Renal cortical epithelial cell (primary cell): ENCODE data around the gene ATG7. TPM values are rescaled to one million over a fixed set of nuclear protein-coding genes. Genes with fewer than 3 reads are reported as not detected.
"Not testable (repeated sequence)": the region's sequence is repeated elsewhere in the genome, so short reads cannot be mapped to it uniquely, and the experiment has no call there.

Experiments
- DNase-seq: peaks from one replicate; pipeline ENCODE4 v3.0.0-alpha.2; 2011; ENCODE audit warnings: low read depth
- total RNA-seq: library from RNA; depleted of rRNA; stranded (reverse); fragments of >200 nt; gene quantifications from 2 replicates; pipeline ENCODE4 v1.2.3, GENCODE V29; 2014

ATG7 gene
- total RNA-seq, 1 donor from 2014 or later, result 98.7 TPM

DNA sequence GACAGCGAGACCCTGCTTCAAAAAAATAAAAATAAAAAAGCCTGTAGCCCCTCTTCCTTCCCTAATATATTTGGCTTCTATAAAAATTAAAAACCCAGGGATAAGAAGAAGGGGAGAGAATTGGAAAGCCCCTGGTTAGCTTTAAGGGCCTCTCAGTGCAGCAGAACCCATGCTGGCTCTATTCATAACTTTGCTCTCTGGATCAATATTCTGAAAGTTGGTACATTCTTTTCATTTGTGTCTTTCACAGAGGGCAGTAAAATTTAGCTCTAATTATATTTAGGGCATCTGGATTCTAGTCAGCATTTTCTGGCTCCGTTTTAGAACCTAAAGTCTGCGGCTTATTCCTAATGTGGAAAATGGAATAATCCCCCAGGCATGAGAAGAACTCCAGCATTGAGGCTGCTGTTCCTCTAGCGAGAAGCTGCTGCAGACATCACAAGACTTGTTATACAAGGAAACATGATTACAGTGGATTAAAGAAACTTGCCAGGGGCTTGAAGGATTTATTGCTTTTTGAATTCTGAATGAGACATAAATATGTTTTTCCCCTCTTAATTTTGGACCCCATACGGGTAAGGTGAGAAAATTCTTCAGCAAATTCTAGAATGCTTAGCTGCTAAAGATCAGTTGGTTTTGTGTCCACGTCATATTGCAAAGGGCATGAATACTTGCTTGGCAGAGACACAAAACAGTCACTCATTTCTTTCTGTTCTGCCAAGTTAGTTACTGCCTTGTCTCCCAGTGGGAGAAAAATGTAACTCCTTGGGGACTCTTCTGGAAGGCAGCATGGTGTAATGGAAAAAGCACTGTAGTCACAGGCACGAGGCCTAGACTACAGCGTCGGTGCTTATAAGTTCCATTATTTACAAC is 193.8 kb downstream of the ATG7 start:
- DNase-seq, result peak; percentile 27

DNA sequence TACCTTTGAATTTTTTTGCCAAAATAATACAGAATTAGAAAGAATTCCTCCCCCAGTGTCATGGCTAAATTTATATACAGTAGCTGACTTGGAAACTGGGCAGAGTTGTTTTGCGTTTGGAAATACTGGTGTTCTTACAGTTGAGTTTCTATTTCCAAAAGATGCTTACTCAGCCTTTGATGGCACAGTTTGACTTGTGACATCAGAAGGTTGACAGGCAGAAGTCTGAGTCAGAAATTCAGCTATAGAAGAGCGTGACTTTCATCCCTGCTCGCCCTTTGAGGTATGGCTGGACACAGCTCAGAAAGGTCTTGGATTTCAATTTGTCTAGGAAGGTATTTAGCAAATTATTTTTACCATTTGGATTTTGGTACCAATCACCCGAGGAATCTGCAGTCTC is 195.7 kb downstream of the ATG7 start:
- DNase-seq, result no peak

DNA sequence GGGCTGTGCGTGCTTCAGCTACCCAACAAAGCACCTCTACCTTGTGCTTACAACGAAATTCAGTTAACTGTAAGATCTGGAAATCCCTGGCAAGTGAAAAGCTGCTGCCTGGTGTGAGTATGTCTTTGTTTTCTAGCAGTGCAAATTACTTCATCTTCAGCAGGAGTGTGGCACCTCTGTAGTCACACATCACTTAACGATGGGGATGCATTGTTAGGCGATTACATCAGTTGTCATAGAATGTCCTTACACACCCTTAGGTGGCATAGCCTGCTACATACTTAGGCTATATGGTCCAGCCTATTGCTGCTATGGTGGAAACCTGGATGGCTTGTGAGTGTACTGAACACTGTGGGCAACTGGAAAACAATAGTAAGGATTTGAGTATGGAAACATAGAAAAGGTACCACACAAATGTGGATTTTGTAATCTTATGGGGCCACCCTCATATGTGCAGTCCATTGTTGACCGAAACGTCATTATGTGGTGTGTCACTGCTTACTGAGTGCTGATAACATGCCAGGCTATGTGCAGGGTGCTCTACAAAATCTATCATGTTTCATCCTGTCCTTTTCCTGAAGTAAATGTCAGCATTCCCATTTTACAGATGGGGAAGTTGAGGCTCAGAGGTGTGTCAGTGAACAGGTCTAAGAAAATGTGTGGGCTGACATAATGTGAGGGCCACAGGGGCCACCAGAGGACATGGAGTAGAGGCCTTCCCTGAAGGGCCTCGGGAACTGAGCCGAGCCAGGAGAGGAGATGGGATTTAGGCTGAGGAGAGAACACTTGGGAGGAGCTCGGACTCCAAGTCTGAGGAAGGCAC is 198.0 kb downstream of the ATG7 start:
- no peak for DNase-seq

DNA sequence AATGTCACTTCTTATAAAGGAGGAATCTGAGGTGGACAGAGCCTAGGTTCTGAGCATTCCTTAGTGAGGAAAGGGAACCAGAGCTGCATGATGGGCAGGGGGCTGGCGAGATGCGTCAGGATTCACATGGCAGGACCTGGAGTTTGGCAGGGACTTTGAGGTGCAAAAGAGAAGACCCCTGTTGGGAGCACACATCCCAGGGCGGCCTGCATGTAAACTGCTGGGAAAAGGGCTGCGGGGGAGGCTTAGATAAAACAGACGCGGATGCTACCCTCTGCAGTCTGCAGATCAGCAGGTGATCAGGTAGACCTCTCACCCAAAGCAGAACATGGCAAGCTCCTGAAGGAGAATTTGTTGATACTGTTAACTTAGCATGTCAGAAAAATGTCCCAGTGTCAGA is 203.1 kb downstream of the ATG7 start:
- no peak for DNase-seq

DNA sequence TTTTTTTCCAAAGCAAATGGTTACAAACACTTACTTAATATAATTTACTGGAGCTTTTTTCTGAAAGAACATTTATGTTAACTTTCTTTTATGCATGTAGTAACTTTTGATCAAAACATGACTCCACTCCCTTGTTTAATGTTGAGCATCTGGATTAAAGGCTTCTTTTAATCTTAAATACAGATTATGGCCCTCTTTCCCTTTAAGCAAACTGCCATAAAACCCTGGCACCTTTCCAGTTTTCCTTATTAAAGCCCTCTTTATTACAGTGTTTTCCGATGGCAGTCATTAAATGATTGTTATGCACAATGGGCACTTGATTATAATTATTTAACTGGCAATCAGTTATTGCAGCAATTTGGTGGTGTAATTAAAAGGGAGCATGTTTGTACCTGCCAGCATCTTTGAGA is 204.5 kb downstream of the ATG7 start:
- no peak for DNase-seq

DNA sequence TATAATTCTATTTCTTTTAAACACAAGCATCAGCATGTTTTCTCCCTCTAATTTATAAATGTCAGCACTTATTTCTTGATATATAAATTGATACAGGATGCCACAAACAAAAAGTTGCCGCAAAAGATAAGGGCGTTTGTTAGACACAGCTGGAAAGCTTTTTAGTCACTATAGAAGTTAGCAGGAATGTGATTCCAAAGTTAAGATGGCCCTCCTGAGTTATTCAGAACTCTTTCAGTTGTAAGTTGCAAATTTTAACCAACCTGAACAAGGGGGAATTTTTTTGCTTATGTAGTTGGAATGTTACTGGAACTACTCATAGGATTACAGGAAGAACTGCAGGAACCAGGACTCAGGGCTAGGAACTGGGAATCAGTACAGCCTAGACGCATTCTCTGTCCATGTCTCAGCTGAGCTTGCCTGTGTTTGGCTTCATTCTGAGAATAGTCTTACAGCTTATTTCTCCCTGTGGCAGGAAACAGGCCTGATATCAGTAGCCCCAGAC is 205.3 kb downstream of the ATG7 start:
- peak; percentile 75 for DNase-seq

DNA sequence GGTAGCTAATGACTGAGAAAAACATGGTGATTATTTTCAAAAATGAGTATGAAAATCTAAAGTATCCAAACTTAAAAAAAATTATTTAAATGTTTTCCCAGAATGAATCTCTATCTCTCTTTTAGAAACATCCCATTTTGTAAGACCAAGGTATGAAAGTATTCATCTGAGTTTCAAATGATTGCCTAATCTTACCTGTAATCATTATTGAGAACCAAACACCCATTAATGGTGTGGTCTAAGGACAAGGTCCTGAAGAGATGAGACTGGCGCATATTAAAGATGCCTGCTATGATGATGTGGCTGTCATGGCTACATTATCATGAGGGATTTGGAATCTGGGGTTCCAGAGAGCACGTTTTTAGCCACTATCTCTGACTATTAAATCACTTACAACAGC is 206.0 kb downstream of the ATG7 start:
- no peak for DNase-seq

DNA sequence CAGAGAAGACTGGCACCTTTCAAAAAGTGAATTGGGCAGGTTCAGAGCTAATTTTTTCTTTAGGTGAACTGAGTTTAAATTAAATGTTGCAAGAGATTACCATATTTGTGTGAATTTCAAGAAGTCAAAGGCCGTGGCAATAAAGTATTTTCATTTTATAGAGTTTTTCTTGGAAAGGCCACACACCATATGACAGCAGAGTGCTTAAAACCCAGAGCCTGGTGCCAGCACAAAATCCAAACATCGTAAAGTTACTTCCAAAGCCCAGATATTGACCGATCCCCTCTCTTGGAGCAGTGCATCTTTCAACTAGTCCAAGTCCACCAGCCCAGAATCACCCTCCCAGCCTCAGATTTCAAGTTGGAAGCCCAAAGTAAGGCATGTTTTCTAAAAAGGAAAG is 207.0 kb downstream of the ATG7 start:
- no peak for DNase-seq

DNA sequence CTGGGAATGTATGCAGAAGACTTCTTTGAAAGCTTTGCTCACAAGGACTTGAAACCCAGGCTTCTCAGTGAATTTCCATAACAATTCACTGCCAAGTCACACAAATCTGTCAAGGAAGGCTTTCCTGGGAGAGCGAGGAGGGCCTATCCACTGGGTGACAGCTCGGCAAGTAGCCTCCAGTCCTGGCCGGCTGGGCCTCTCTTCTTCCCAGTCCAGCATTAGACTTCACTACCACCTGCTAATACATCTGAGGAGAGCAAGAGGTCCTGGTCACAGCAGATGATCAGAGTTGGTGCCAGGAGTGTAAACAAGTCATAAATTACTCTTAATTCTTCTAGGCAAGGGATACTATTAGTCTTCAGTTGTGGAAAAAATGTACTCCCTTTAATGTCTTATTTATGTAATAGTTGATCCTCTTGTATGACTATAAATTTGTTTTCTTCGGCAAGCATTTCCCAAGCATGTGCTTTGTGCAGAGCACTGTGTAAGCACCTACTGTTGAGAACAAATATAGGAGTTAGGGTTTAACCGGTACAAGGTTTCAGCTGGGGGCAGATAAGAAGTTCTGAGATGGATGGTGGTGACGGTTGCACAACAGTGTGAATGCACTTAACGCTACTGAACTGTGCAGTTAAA is 208.6 kb downstream of the ATG7 start:
- DNase-seq, result peak; percentile 25

DNA sequence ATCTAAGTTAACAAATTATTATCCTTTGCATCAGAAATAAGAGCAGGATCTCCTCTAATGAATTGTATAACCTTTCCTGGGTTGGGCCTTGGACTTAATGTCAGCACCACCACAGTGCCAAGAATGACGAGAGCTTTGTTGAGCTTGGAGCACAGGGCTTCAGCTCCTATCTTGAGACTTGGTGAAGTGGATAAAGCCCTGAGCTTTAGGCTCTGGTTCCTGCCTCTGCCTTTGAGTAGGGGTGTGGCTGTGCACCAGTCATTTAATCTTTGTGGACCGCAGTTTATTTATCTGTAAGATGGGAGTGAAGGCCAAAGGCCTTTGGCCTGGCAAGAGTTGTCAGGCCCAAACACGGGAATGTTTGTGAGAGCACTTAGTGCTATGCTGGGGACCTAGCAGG is 209.4 kb downstream of the ATG7 start:
- DNase-seq, result no peak

DNA sequence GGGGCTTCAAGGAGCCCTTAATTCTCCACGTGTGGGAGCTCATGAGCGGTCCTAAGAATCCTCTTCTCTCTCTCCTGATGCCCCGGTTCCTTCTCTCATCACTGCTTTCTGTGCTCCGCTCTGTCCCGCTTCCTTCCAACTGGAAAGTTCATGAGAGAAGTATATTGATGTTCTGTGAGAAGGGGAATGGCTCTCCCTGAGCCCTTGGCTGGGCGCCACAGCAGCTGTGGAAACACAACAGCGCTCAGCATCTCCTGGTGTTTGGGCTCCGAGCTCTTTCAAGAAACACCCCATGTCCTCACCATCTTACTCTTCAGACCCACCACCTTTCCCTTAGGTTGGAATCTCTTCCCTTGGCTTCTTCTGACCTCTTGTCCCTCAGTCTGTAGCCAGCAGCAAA is 209.8 kb downstream of the ATG7 start:
- DNase-seq, result no peak

DNA sequence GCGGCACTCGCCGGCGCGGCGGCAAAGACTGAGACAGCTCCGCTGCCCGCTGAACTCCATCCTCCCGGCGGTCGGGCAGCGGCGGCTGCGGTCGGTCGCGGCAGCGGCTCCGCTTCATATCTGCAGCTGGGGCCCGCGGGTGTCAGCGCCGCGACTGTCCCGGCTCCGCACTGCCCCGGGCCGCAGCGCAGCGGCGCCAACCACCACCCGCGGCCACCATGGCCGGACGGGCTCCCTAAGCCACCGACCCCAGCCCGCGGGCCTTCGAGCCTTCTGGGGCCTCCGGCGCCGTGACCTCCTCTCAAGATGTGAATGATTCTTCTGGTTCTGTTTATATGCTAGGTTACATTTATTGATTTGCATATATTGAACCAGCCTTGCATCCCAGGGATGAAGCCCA is 216.2 kb downstream of the ATG7 start:
- DNase-seq, result not testable (repeated sequence)

DNA sequence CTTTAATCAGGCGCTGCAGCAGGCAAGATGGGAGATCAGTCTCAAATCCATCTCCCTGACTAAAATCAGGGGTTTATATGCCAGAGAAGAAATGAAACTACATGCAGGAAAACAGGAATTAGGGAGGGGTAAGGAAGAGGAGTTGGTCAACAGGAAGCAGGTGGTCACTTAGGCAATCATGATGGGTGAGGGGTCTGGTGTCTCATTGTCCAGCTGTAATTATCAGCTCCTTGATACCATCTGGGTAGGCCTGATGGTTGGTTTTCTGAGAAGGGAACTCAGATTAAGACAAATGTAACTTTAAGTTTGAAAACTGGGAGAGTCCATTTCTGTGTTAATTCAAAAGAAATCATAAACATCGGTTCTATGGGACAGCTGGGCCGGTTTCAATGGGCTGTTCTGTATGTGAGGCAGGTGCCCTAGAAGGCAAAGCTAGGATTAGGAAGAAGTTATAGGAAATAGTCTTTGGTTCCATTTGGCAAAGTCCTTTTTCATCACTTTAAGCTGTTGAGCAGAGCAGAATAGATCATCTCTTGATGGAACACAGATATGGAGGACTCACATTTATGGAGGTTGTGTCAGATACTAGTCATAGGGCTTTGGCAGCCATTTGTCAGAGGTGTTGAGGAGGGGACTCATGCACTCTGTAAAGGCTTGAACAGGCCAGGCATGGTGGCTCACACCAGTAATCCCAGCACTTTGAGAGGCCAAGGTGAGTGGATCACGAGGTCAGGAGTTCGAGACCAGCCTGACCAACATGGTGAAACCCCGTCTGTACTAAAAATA is 222.1 kb downstream of the ATG7 start:
- DNase-seq, result no peak

DNA sequence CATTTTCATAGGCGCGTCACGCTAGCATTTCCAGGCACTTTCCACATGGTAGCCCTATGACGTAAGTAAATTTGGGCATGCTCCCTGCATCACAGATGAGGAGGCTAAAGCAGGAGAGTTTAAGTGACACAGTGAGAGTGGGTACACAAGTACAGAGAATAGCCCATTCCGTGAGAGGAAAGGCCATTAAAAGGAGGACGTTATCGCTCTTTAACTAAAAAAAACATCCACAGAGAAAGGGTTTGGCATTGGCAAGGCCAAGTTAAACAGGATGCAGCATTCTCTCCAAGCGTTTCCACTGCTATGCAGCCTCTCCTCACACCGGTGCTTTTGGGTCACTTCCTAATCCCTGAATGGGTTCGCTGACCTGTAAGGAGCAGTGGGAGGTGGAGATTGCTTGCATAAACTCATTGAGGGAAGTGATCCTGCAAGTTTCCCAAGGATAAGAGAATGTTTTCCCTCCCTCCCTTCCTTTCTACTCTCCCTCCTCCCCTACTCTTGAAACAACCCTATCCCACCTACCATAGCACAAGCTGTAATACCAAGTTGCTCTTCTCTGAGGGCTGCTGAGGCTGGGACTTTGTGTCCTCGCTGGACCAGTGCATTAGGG is 223.9 kb downstream of the ATG7 start:
- peak; percentile 84 for DNase-seq

DNA sequence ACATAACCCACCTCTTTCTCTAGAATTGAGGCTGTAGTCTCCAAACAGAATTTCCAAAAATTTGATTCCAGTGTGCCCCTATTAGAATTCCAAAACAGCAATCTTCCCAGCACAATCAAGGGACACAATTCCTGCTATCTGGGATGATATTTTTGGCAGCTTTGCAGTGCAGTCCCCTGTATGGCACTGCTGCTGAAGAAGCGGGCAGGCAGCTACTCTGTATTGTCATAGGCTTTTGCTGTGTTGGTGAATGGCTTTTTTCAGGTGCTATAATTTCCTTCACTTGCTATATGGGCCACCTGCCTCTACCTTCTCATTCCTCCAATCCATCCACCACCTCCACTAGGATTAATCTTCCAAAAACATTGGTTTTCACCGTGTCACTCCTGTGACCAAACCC is 226.0 kb downstream of the ATG7 start:
- no peak for DNase-seq

DNA sequence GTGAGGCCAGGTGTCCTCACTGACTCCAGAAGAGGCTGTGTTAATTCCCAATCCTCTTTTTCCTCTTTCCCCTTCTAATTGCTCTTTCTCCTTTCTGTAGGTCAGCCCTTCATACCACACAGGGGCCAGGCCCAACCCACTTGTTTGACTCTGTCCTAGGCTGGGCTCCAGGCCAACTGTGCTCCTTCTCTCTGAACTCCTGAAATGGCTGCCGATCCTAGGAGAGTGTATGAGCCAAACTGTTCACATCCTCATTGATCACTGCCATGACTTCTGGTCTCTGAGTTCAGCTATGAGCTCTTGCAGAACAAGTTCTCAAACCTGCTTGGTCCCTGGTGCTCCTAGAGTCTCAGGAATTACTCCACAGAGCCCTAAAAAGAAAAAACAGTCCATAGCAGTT is 226.4 kb downstream of the ATG7 start:
- peak; percentile 76 for DNase-seq

DNA sequence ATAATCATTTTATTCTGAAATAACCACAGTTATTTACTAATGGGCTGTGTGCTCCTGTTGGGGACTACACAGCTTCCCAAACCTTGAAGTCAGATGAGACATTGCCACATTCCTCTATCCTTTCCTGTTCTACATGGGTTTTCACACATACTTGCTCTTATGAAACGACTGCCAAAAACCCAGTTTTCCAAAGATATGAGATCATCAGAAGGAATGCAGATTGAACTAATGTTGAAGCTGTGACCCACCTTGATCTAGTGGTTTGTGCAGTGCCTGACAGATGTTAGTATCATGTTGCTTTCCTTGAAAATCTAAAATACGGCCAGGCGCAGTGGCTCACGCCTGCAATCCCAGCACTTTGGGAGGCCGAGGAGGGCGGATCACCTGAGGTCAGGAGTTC is 226.9 kb downstream of the ATG7 start:
- peak; percentile 95 for DNase-seq

DNA sequence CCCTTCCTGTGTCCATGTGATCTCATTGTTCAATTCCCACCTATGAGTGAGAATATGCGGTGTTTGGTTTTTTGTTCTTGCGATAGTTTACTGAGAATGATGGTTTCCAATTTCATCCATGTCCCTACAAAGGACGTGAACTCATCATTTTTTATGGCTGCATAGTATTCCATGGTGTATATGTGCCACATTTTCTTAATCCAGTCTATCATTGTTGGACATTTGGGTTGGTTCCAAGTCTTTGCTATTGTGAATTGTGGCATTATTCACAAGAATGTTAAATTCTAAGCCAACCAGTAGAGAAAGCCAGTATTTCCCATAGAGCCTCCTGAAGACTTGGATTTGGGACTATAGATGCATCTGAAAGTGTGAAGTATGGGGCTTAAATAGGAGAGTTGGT is 230.2 kb downstream of the ATG7 start:
- DNase-seq, result not testable (repeated sequence)

DNA sequence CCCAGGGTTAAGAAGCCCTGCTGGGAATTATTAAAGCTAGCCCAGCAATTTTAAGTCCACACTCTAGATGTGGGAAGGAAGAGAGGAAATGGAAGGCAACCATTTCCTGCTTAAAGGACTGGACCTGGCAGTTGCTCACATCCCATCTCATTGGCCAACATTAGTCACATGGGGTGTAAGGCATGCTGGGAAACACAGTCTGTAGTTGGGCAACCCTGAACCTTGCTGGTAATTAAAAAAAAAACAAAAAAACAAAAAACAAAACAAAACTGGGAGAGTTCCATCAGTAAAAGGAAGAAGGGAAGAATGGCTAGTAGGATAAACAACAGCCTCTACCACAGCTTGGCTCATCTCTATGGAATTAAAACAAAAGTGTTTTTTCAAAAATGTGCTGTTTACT is 235.5 kb downstream of the ATG7 start:
- no peak for DNase-seq

DNA sequence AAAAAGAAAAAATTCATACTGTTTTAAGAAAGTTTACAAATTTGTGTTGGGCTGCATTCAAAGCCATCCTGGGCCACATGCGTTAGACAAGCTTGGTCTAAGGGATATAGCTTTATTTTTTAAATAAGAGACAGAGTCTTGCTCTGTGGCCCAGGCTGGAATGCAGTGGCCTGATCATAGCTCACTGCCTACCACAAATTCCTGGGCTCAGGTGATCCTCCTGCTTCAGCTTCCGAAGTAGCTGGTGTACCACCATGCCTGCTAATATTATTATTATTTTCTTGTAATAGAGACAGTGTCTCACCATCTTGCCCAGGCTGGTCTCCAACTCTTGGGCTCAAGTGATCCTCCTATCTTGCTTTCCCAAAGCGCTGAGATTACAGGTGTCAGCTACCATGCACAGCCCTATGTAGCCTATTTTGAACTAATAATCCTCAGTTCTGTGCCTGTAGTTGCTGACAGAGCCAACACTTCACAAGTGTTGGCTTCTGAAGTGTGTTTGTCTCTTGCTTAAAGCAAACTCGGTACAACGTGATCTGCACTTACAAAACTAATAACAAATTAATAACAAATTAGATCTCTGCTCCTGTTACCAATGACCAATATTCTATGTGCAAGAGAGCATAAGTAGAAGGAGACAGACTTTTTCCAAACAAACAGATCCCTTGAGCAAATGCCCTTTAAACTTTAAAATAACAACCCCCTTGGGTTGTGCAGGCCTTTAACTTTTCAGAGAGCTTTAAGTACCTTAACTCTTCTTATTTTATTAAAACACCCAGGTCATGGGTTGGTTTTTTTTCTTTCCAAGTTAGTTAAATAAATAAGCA is 236.4 kb downstream of the ATG7 start:
- DNase-seq, result no peak
